Ovary (tissue), 3 donors: ENCODE measurements around the gene GNG10.

ENCODE experiments used
- POLR2A ChIP-seq: fragments of 450-650 bp; IDR thresholded peaks from one replicate; pipeline ENCODE4 v1.6.1; 2017; ENCODE audit warnings: antibody characterized with exemption, mild to moderate bottlenecking, moderate library complexity
- TF ChIP-seq, protein P1 (sequence below), 3 donors: fragments of 450-650 bp in 2 of 3; fragments of 200-600 bp in 1 of 3; IDR thresholded peaks; one replicate each; pipeline versions ENCODE4 v1.5.1 to v1.8.0; 2016 to 2022; ENCODE audit warnings: antibody characterized with exemption in 3 of 3, mild to moderate bottlenecking in 1 of 3
- donor health status: DM: no; HTN: no; CAD: no.

- TF ChIP-seq, protein P1, sequence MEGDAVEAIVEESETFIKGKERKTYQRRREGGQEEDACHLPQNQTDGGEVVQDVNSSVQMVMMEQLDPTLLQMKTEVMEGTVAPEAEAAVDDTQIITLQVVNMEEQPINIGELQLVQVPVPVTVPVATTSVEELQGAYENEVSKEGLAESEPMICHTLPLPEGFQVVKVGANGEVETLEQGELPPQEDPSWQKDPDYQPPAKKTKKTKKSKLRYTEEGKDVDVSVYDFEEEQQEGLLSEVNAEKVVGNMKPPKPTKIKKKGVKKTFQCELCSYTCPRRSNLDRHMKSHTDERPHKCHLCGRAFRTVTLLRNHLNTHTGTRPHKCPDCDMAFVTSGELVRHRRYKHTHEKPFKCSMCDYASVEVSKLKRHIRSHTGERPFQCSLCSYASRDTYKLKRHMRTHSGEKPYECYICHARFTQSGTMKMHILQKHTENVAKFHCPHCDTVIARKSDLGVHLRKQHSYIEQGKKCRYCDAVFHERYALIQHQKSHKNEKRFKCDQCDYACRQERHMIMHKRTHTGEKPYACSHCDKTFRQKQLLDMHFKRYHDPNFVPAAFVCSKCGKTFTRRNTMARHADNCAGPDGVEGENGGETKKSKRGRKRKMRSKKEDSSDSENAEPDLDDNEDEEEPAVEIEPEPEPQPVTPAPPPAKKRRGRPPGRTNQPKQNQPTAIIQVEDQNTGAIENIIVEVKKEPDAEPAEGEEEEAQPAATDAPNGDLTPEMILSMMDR (IDR thresholded peaks at IDR 0.05), result no peak
- TF ChIP-seq POLR2A, result no peak
These were observed 30.5 kb upstream of the GNG10 start for GRCh38 chr9:111630964-111631213.
